ENCODE data around the gene ZNF496.

Gene ZNF496

DNA sequence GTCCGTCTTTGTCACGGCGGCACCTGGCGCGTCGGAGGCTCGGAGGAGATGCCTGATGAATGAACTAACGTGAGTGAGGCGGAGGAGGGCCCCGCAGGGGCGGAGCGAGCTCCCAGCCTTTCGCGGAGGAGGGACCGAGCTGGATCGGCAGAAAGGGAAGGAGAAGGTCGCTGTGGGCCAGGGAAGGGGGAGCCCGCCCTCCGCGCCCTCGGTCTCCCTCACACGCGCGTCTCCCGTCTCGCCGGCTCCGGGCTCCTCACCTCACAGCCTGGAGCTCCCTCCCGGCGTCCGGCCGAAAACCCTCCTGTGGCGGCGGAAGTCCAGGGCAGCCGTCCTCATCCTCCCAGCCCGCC lies 519 bp downstream of the ZNF496 start:
- peak overlapping the region; percentile 84 for H3K14ac ChIP-seq (ENCODE audit: low read length)
- peak overlapping the region; percentile 90 for H3K27ac ChIP-seq (ENCODE audit: low read depth, low read length)
- H3K79me2 ChIP-seq (ENCODE audit: control insufficient read depth, insufficient read depth, low read length, poor library complexity) = peaks cover 21% of the 10 kb centered on the region
- peak overlapping the region; percentile 71 for H4K12ac ChIP-seq (ENCODE audit: low read depth, low read length)
- H3K18ac ChIP-seq (ENCODE audit: low read length) = peak overlapping the region; percentile 78
- peaks cover 16 to 29% of the 10 kb centered on the region in 2 experiments for H3K4me1 ChIP-seq (ENCODE audit: control insufficient read depth in 1 of 2, insufficient read depth in 2 of 2, low read length in 2 of 2)
- peak overlapping the region; percentile 89 for H2BK5ac ChIP-seq (ENCODE audit: low read depth, low read length, poor library complexity)
- H3K27me3 ChIP-seq (ENCODE audit: insufficient read depth, low read length) = no peaks in the 10 kb centered on the region
- peak overlapping the region; percentile 95 for H2AFZ ChIP-seq (ENCODE audit: insufficient read depth, low read length, poor library complexity)
- DNase-seq = peak; percentile 85 to 87
- H3K23ac ChIP-seq (ENCODE audit: low read length) = no peak overlapping the region
- H4K8ac ChIP-seq (ENCODE audit: low read depth, low read length) = peak overlapping the region; percentile 93
- H3K79me1 ChIP-seq (ENCODE audit: low read length) = peaks cover 14% of the 10 kb centered on the region
- no CpG with 5 or more reads among the region's 36 CpGs for WGBS (ENCODE audit: extremely low coverage, insufficient coverage, insufficient read length)
- peak overlapping the region; percentile 96 for H4K91ac ChIP-seq (ENCODE audit: low read depth, low read length)
- H3K4me3 ChIP-seq (ENCODE audit: low read depth, low read length) = peak overlapping the region; percentile 88
- H3K9ac ChIP-seq (ENCODE audit: low read length) = peak overlapping the region; percentile 91
- H3K4me2 ChIP-seq (ENCODE audit: low read length) = peak overlapping the region; percentile 85
- H3K9me3 ChIP-seq (ENCODE audit: insufficient read depth, low read depth, low read length) = no peaks in the 10 kb centered on the region
- peak overlapping the region; percentile 61 for H2AK5ac ChIP-seq (ENCODE audit: low read length)
- peak overlapping the region; percentile 90 for H2BK120ac ChIP-seq (ENCODE audit: insufficient read depth, low read length, poor library complexity)
- H2BK12ac ChIP-seq (ENCODE audit: low read length) = no peak overlapping the region
- peak overlapping the region; percentile 93 for H3K4ac ChIP-seq (ENCODE audit: low read depth, low read length)
- H3K36me3 ChIP-seq (ENCODE audit: control insufficient read depth in 1 of 2, insufficient read depth in 2 of 2, low read length in 2 of 2) = peaks cover 28 to 30% of the 10 kb centered on the region in 2 experiments

DNA sequence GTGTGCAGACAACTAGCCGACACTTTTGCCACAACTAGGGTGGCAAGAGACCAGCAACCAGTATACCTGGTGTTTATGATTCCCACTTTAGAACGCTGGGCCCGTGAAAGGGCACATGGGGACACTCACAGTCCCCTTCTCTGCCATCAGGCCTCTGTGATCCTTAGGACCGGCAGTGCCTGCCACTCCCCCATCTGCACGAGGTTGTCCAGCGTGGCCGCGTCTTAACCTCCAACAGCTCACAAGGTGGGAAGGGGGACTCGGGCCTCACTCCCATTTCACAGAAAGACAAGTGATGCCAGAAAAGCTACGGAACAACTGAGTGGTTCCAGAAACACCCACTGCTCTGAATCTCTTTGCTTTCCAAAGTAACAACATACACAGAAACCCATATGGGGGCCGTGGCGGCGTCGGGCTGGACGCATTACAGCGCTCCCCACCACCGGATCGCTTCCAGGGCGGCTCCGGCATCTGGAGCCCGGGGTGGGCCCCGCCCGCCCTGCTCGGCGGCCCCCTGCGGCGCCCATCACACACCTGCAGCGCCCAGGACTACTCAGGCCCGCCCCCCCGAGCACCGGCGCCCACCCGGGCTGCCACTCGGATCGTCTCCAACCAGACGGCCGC lies 1.0 kb downstream of the ZNF496 start:
- peak overlapping the region; percentile 24 for H3K9ac ChIP-seq (ENCODE audit: low read length)
- no CpG with 5 or more reads among the region's 37 CpGs for WGBS (ENCODE audit: extremely low coverage, insufficient coverage, insufficient read length)
- no peak overlapping the region for H2BK12ac ChIP-seq (ENCODE audit: low read length)
- no peak overlapping the region for H2BK5ac ChIP-seq (ENCODE audit: low read depth, low read length, poor library complexity)
- H2BK120ac ChIP-seq (ENCODE audit: insufficient read depth, low read length, poor library complexity) = no peak overlapping the region
- no peak overlapping the region for H3K23ac ChIP-seq (ENCODE audit: low read length)
- H4K12ac ChIP-seq (ENCODE audit: low read depth, low read length) = no peak overlapping the region
- peaks cover 16 to 29% of the 10 kb centered on the region in 2 experiments for H3K4me1 ChIP-seq (ENCODE audit: control insufficient read depth in 1 of 2, insufficient read depth in 2 of 2, low read length in 2 of 2)
- peak overlapping the region; percentile 42 for H3K18ac ChIP-seq (ENCODE audit: low read length)
- H3K9me3 ChIP-seq (ENCODE audit: insufficient read depth, low read depth, low read length) = no peaks in the 10 kb centered on the region
- no peaks in the 10 kb centered on the region for H3K27me3 ChIP-seq (ENCODE audit: insufficient read depth, low read length)
- DNase-seq = no peak
- H4K8ac ChIP-seq (ENCODE audit: low read depth, low read length) = no peak overlapping the region
- peak overlapping the region; percentile 48 for H4K91ac ChIP-seq (ENCODE audit: low read depth, low read length)
- peak overlapping the region; percentile 90 for H3K27ac ChIP-seq (ENCODE audit: low read depth, low read length)
- H3K79me2 ChIP-seq (ENCODE audit: control insufficient read depth, insufficient read depth, low read length, poor library complexity) = peaks cover 21% of the 10 kb centered on the region
- peak overlapping the region; percentile 88 for H3K4me3 ChIP-seq (ENCODE audit: low read depth, low read length)
- peaks cover 14% of the 10 kb centered on the region for H3K79me1 ChIP-seq (ENCODE audit: low read length)
- peak overlapping the region; percentile 85 for H3K4me2 ChIP-seq (ENCODE audit: low read length)
- H2AK5ac ChIP-seq (ENCODE audit: low read length) = peak overlapping the region; percentile 50
- H3K14ac ChIP-seq (ENCODE audit: low read length) = peak overlapping the region; percentile 54
- H2AFZ ChIP-seq (ENCODE audit: insufficient read depth, low read length, poor library complexity) = peak overlapping the region; percentile 18
- peak overlapping the region; percentile 93 for H3K4ac ChIP-seq (ENCODE audit: low read depth, low read length)
- H3K36me3 ChIP-seq (ENCODE audit: control insufficient read depth in 1 of 2, insufficient read depth in 2 of 2, low read length in 2 of 2) = peaks cover 29 to 30% of the 10 kb centered on the region in 2 experiments

DNA sequence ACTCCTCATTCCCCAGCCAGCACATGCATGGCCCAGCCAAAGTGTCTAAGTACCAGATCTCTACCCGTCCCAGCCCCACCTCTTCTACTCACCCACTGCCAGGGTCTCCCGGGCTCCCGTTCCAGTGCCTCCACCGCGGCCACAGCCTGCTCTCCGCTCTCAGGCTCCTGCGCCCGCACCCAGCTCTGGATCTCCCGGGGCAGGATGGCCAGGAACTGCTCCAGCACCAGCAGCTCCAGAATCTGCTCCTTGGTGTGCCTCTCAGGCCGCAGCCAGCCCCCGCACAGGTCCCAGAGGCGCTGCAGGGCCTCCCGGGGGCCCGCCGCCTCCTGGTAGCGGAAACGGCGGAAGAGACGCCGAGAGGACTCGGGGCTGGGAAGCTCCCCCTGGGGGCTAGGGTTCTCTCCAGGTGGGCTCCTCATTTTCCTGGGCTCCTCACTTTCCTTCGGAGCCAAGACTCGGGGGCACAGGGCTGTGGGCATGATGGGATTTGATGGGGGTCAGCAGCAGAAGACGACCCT lies 2.5 kb downstream of the ZNF496 start:
- no peak overlapping the region for H3K9ac ChIP-seq (ENCODE audit: low read length)
- no peak overlapping the region for H2BK5ac ChIP-seq (ENCODE audit: low read depth, low read length, poor library complexity)
- no peak overlapping the region for H2AFZ ChIP-seq (ENCODE audit: insufficient read depth, low read length, poor library complexity)

DNA sequence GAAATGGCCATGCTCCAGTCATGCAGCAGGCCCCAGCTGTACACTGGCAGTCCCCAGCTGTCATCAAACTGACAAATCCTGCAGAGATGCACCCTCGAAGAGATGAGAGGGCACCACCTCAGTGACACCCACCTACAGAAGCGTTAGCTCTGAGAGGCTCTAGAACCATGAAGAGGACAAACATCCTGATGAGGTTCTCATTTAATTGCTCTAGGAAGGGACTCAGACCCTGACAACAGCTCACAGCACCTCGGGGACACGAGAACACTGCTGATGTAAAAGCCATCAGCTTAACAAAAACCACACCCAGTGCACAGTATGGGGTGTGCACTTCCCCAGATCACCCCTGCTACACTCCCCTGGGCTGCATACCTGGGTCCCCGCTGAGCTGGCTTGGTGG lies 3.4 kb downstream of the ZNF496 start:
- no peak overlapping the region for H3K27ac ChIP-seq (ENCODE audit: low read depth, low read length)
- H2BK5ac ChIP-seq (ENCODE audit: low read depth, low read length, poor library complexity) = no peak overlapping the region
- no peak overlapping the region for H3K18ac ChIP-seq (ENCODE audit: low read length)
- no peaks in the 10 kb centered on the region for H3K9me3 ChIP-seq (ENCODE audit: insufficient read depth, low read depth, low read length)
- no peak overlapping the region for H3K4ac ChIP-seq (ENCODE audit: low read depth, low read length)
- no peak overlapping the region for H4K12ac ChIP-seq (ENCODE audit: low read depth, low read length)
- no peaks in the 10 kb centered on the region for H3K27me3 ChIP-seq (ENCODE audit: insufficient read depth, low read length)
- H3K4me3 ChIP-seq (ENCODE audit: low read depth, low read length) = no peak overlapping the region
- H2AFZ ChIP-seq (ENCODE audit: insufficient read depth, low read length, poor library complexity) = no peak overlapping the region
- H2BK12ac ChIP-seq (ENCODE audit: low read length) = no peak overlapping the region
- H3K79me2 ChIP-seq (ENCODE audit: control insufficient read depth, insufficient read depth, low read length, poor library complexity) = peaks cover 19% of the 10 kb centered on the region
- no CpG with 5 or more reads among the region's 5 CpGs for WGBS (ENCODE audit: extremely low coverage, insufficient coverage, insufficient read length)
- H4K91ac ChIP-seq (ENCODE audit: low read depth, low read length) = no peak overlapping the region
- no peak overlapping the region for H3K14ac ChIP-seq (ENCODE audit: low read length)
- peaks cover 10 to 13% of the 10 kb centered on the region in 2 experiments for H3K4me1 ChIP-seq (ENCODE audit: control insufficient read depth in 1 of 2, insufficient read depth in 2 of 2, low read length in 2 of 2)
- H3K23ac ChIP-seq (ENCODE audit: low read length) = no peak overlapping the region
- no peak for DNase-seq
- no peak overlapping the region for H2BK120ac ChIP-seq (ENCODE audit: insufficient read depth, low read length, poor library complexity)
- H4K8ac ChIP-seq (ENCODE audit: low read depth, low read length) = no peak overlapping the region
- peaks cover 14% of the 10 kb centered on the region for H3K79me1 ChIP-seq (ENCODE audit: low read length)
- no peak overlapping the region for H3K4me2 ChIP-seq (ENCODE audit: low read length)
- H3K9ac ChIP-seq (ENCODE audit: low read length) = no peak overlapping the region
- H3K36me3 ChIP-seq (ENCODE audit: control insufficient read depth in 1 of 2, insufficient read depth in 2 of 2, low read length in 2 of 2) = peaks cover 32 to 38% of the 10 kb centered on the region in 2 experiments
- no peak overlapping the region for H2AK5ac ChIP-seq (ENCODE audit: low read length)

More for the DNA sequence above, 2.5 kb downstream of the ZNF496 start:
- no peak overlapping the region for H3K27ac ChIP-seq (ENCODE audit: low read depth, low read length)
- peaks cover 19% of the 10 kb centered on the region for H3K79me2 ChIP-seq (ENCODE audit: control insufficient read depth, insufficient read depth, low read length, poor library complexity)
- H3K4me1 ChIP-seq (ENCODE audit: control insufficient read depth in 1 of 2, insufficient read depth in 2 of 2, low read length in 2 of 2) = peaks cover 15 to 21% of the 10 kb centered on the region in 2 experiments
- H3K23ac ChIP-seq (ENCODE audit: low read length) = no peak overlapping the region
- H2AK5ac ChIP-seq (ENCODE audit: low read length) = no peak overlapping the region
- H3K4me3 ChIP-seq (ENCODE audit: low read depth, low read length) = no peak overlapping the region
- WGBS (ENCODE audit: extremely low coverage, insufficient coverage, insufficient read length) = no CpG with 5 or more reads among the region's 24 CpGs
- peaks cover 14% of the 10 kb centered on the region for H3K79me1 ChIP-seq (ENCODE audit: low read length)
- H2BK12ac ChIP-seq (ENCODE audit: low read length) = no peak overlapping the region
- H4K8ac ChIP-seq (ENCODE audit: low read depth, low read length) = no peak overlapping the region
- H3K9me3 ChIP-seq (ENCODE audit: insufficient read depth, low read depth, low read length) = no peaks in the 10 kb centered on the region
- H4K12ac ChIP-seq (ENCODE audit: low read depth, low read length) = no peak overlapping the region
- H4K91ac ChIP-seq (ENCODE audit: low read depth, low read length) = no peak overlapping the region
- H3K4me2 ChIP-seq (ENCODE audit: low read length) = no peak overlapping the region
- no peaks in the 10 kb centered on the region for H3K27me3 ChIP-seq (ENCODE audit: insufficient read depth, low read length)
- H3K14ac ChIP-seq (ENCODE audit: low read length) = no peak overlapping the region
- H3K4ac ChIP-seq (ENCODE audit: low read depth, low read length) = no peak overlapping the region
- no peak overlapping the region for H2BK120ac ChIP-seq (ENCODE audit: insufficient read depth, low read length, poor library complexity)
- no peak overlapping the region for H3K18ac ChIP-seq (ENCODE audit: low read length)
- peaks cover 32 to 36% of the 10 kb centered on the region in 2 experiments for H3K36me3 ChIP-seq (ENCODE audit: control insufficient read depth in 1 of 2, insufficient read depth in 2 of 2, low read length in 2 of 2)
- no peak for DNase-seq

All from trophoblast cell (in vitro differentiated cells and primary cell).